GM12801 (cell line): Measurements from ENCODE around the gene VAX1.

Source experiments
- CTCF ChIP-seq: IDR thresholded peaks from one replicate; pipeline ENCODE4 v1.5.1; 2011; ENCODE audit warnings: control low read depth; ENCODE audit not compliant: insufficient read length; ENCODE audit errors: extremely low read depth

Gene VAX1

GRCh38 chr10:117137911-117138642 lies at the start of gene VAX1:
VAX1 (minus strand) TSS chr10:117138270; CDS start chr10:117138056, 214 bp downstream.
- no peak for TF ChIP-seq CTCF

- TF ChIP-seq CTCF: no peak
Observed at GRCh38 chr10:117186832-117187615, 49.0 kb upstream of the VAX1 start.

GRCh38 chr10:117184821-117185220 lies 46.8 kb upstream of the VAX1 start:
- no peak for TF ChIP-seq CTCF

GRCh38 chr10:117184296-117184695 lies 46.2 kb upstream of the VAX1 start:
- no peak for TF ChIP-seq CTCF

GRCh38 chr10:117178190-117178589 lies 40.1 kb upstream of the VAX1 start:
- no peak for TF ChIP-seq CTCF

- TF ChIP-seq CTCF: no peak
Observed at GRCh38 chr10:117175901-117176534, 37.9 kb upstream of the VAX1 start.

- TF ChIP-seq CTCF: no peak
Observed at GRCh38 chr10:117175215-117175900, 37.3 kb upstream of the VAX1 start.
